Measurements from ENCODE around the gene PTPN1. TPM values are rescaled to one million over a fixed set of nuclear protein-coding genes. Genes with fewer than 3 reads are reported as not detected.

PTPN1 gene
- total RNA-seq, 1 experiment from 2014 or later = 30.8 TPM

- H3K4me1 ChIP-seq (ENCODE audit: insufficient read depth, low read length) = no peaks in the 10 kb centered on the region
- no peaks in the 10 kb centered on the region for H3K9me3 ChIP-seq (ENCODE audit: control insufficient read depth, low read depth, low read length)
- WGBS (ENCODE audit: extremely low coverage, insufficient read length, low lambda C conversion rate) = no CpG with 5 or more reads among the region's 19 CpGs
- Mint-ChIP-seq H3K27ac (no peak overlapping the region), H3K27me3 (ENCODE audit: low read depth) (no peaks in the 10 kb centered on the region), H3K4me1 (peaks cover 9 to 13% of the 10 kb centered on the region in 2 experiments), H3K36me3 (ENCODE audit: insufficient read depth in 1 of 3, low read depth in 3 of 3) (peaks cover 0 to 9% (median 1%) of the 10 kb centered on the region in 3 experiments; a peak in 4 of 7 replicates), H3K9me3 (peaks cover 0 to 3% of the 10 kb centered on the region in 2 experiments; a peak in 1 of 5 replicates), H3K4me3 (no peak overlapping the region)
- no peak overlapping the region for H4K91ac ChIP-seq (ENCODE audit: insufficient read length, low read depth, low read length)
- no peak overlapping the region for H2BK120ac ChIP-seq (ENCODE audit: low read depth, low read length, poor library complexity, severe bottlenecking)
- no peak overlapping the region for H2BK5ac ChIP-seq (ENCODE audit: insufficient read length, low read length)
- H4K20me1 ChIP-seq (ENCODE audit: control insufficient read depth, insufficient read depth, insufficient read length) = no peaks in the 10 kb centered on the region
- H3T11ph ChIP-seq (ENCODE audit: low read length) = no peak overlapping the region
- no peak overlapping the region for H4K8ac ChIP-seq (replicated peaks; ENCODE audit: insufficient read length, low read depth, low read length)
- no peak overlapping the region for H4K5ac ChIP-seq (ENCODE audit: insufficient read length, low read depth, low read length)
- H3K27me3 ChIP-seq (ENCODE audit: insufficient read depth, low read length) = no peaks in the 10 kb centered on the region
- H2AK5ac ChIP-seq (ENCODE audit: insufficient read length, low read length) = no peak overlapping the region
- H3K18ac ChIP-seq (ENCODE audit: insufficient read length, low read depth, low read length) = no peak overlapping the region
- H3K79me2 ChIP-seq (ENCODE audit: insufficient read depth, low read length) = no peaks in the 10 kb centered on the region
- H3K9ac ChIP-seq (ENCODE audit: extremely low read depth, insufficient read length, low read length) = no peak overlapping the region
- no peak overlapping the region for H3K4ac ChIP-seq (ENCODE audit: low read depth, low read length)
- H2BK20ac ChIP-seq (ENCODE audit: low read depth, low read length, poor library complexity, severe bottlenecking) = no peak overlapping the region
- no peaks in the 10 kb centered on the region for H3K79me1 ChIP-seq (ENCODE audit: insufficient read depth, low read depth, low read length, poor library complexity, severe bottlenecking)
- no peak overlapping the region for H3K4me2 ChIP-seq (ENCODE audit: insufficient read depth, insufficient read length, low read length)
- H3K56ac ChIP-seq (ENCODE audit: insufficient read length, low read depth, low read length) = no peak overlapping the region
- H2BK12ac ChIP-seq (ENCODE audit: insufficient read length, low read depth, low read length) = no peak overlapping the region
- no peak overlapping the region for H3K14ac ChIP-seq (ENCODE audit: insufficient read depth, low read length)
- no peaks in the 10 kb centered on the region for H3K23me2 ChIP-seq (ENCODE audit: insufficient read length, low read depth, low read length, poor library complexity, severe bottlenecking)
- no peak overlapping the region for H2BK15ac ChIP-seq (ENCODE audit: low read depth, low read length)
- TF ChIP-seq CTCF (conservative IDR thresholded peaks at IDR 0.05) = no peak
- H2AFZ ChIP-seq (ENCODE audit: low read length) = no peak overlapping the region
- H3K23ac ChIP-seq (ENCODE audit: insufficient read length, low read depth, low read length) = no peak overlapping the region
- no peak for DNase-seq
- no peak overlapping the region for H3K27ac ChIP-seq (ENCODE audit: insufficient read length, low read depth, low read length)
Observed at GRCh38 chr20:50592282-50593004, 82.3 kb downstream of the PTPN1 start.
